K562 (cell line): Measurements from ENCODE around the gene SHC1. TPM values are rescaled to one million over a fixed set of nuclear protein-coding genes. Genes with fewer than 3 reads are reported as not detected.

Source experiments
- DDX20 ChIP-seq: fragments of 450-650 bp; IDR thresholded peaks from 2 replicates; pipeline ENCODE4 v1.6.1; 2016; ENCODE audit warnings: missing genetic modification characterization, low read depth, mild to moderate bottlenecking, missing compliant biosample characterization, moderate library complexity
- DMBX1 ChIP-seq: fragments of 250-450 bp; sonication (Bioruptor Pico); IDR thresholded peaks from 2 replicates; pipeline ENCODE4 v1.8.0; 2022; ENCODE audit warnings: inconsistent platforms, mild to moderate bottlenecking, moderate library complexity, borderline replicate concordance
- FOXA1 ChIP-seq: fragments of 450-650 bp; IDR thresholded peaks from 2 replicates; pipeline ENCODE4 v1.6.1; 2016; ENCODE audit warnings: mild to moderate bottlenecking, borderline replicate concordance
- HDAC1 ChIP-seq, 2 experiments: fragments of 450-650 bp; IDR thresholded peaks; 2 replicates each; pipeline ENCODE4 v1.6.1; 2016 to 2017; ENCODE audit warnings: inconsistent platforms in 1 of 2, mild to moderate bottlenecking in 1 of 2, moderate library complexity in 1 of 2
- MAFG ChIP-seq: fragments of 450-650 bp; conservative IDR thresholded peaks from 2 replicates; pipeline ENCODE4 v1.6.1; 2016; ENCODE audit warnings: missing genetic modification characterization, missing compliant biosample characterization
- MECOM ChIP-seq: fragments of 250-450 bp; sonication (Bioruptor Pico); IDR thresholded peaks from 2 replicates; pipeline ENCODE4 v1.8.0; 2022; ENCODE audit warnings: inconsistent platforms
- NELFE ChIP-seq: IDR thresholded peaks from 2 replicates; pipeline ENCODE4 v1.6.1; 2011; ENCODE audit warnings: mild to moderate bottlenecking; ENCODE audit not compliant: insufficient read depth, insufficient read length
- POLR2A ChIP-seq: fragments of 450-650 bp; conservative IDR thresholded peaks from 2 replicates; pipeline ENCODE4 v1.6.1; 2016
- POLR3A ChIP-seq: IDR thresholded peaks from 2 replicates; pipeline ENCODE4 v1.6.1; 2011; ENCODE audit warnings: borderline replicate concordance, mild to moderate bottlenecking, moderate library complexity; ENCODE audit not compliant: insufficient read length, insufficient read depth; ENCODE audit errors: extremely low read depth
- RAD51 ChIP-seq: fragments of 450-650 bp; IDR thresholded peaks from 2 replicates; pipeline ENCODE4 v1.7.1; 2016; ENCODE audit warnings: low read depth, mild to moderate bottlenecking, borderline replicate concordance
- SPI1 ChIP-seq: IDR thresholded peaks from 2 replicates; pipeline ENCODE4 v1.6.1; 2011; ENCODE audit warnings: low read depth, low read length, control low read depth, borderline replicate concordance
- TAF9B ChIP-seq: fragments of 450-650 bp; IDR thresholded peaks from 2 replicates; pipeline ENCODE4 v1.6.1; 2018; ENCODE audit warnings: mild to moderate bottlenecking; ENCODE audit not compliant: partially characterized antibody
- WHSC1 ChIP-seq: IDR thresholded peaks from one replicate; pipeline ENCODE4 v1.6.1; 2012; ENCODE audit warnings: low read length, control low read depth, inconsistent platforms
- ZBTB7A ChIP-seq: IDR thresholded peaks from 2 replicates; pipeline ENCODE4 v1.6.1; 2011; ENCODE audit warnings: low read depth, mild to moderate bottlenecking, low read length, moderate library complexity, borderline replicate concordance; ENCODE audit not compliant: control insufficient read depth
- ZFPM2 ChIP-seq: fragments of 250-450 bp; sonication (Bioruptor Pico); IDR thresholded peaks from 2 replicates; pipeline ENCODE4 v1.5.1; 2022; ENCODE audit warnings: mild to moderate bottlenecking
- ZNF77 ChIP-seq: fragments of 250-450 bp; sonication (Bioruptor Pico); IDR thresholded peaks from 2 replicates; pipeline ENCODE4 v1.5.0; 2020
- polyA plus RNA-seq, 8 experiments: library from polyadenylated mRNA; depleted of rRNA in 4 of 8; stranded (reverse) in 5 of 8; unstranded in 3 of 8; fragments of >200 nt; fragmentation: Nextera tagmentation in 2 of 8; fragmentation: Illumina TruSeq in 1 of 8; extraction: Ambion mirVana in 2 of 8; extraction: Trizol in 1 of 8; gene quantifications; 2 replicates each; pipeline versions ENCODE4 v1.2.1 to v1.2.3, GENCODE V29; 2011 to 2014; ENCODE audit warnings: inconsistent platforms in 1 of 8, missing spikeins in 1 of 8
- total RNA-seq, 7 experiments: library from RNA; depleted of rRNA in 6 of 7; stranded (reverse); fragments of >200 nt in 6 of 7; fragmentation: Illumina TruSeq in 2 of 7; extraction: Trizol in 2 of 7; gene quantifications; 2 replicates each; pipeline versions ENCODE4 v1.2.1 to v1.2.3, GENCODE V29; 2011 to 2021; ENCODE audit warnings: low replicate concordance in 1 of 7
- TF ChIP-seq, protein P1 (sequence below): sonication (generic); formaldehyde crosslinking; IDR thresholded peaks from 2 replicates; pipeline ENCODE4 v1.9.0; 2022; ENCODE audit warnings: mild to moderate bottlenecking, missing genetic modification reagents
- TF ChIP-seq, protein P2 (sequence below): fragments of 150-350 bp; conservative IDR thresholded peaks from 2 replicates; pipeline ENCODE4 v1.6.1; 2014; ENCODE audit warnings: low read length
- TF ChIP-seq, protein P3 (sequence below): sonication (generic); formaldehyde crosslinking; IDR thresholded peaks from 2 replicates; pipeline ENCODE4 v1.8.0; 2022; ENCODE audit warnings: missing genetic modification reagents, mild to moderate bottlenecking, borderline replicate concordance
- TF ChIP-seq, protein P4 (sequence below), 2 experiments: IDR thresholded peaks in 1 of 2; conservative IDR thresholded peaks in 1 of 2; 2 replicates each; pipeline ENCODE4 v1.6.1; 2016; ENCODE audit warnings: low read depth in 2 of 2, mild to moderate bottlenecking in 1 of 2, missing compliant biosample characterization in 1 of 2, missing genetic modification characterization in 1 of 2, moderate library complexity in 1 of 2

Gene SHC1
- total and polyA plus RNA-seq, 9 of the 15 experiments (the other 6 are each of a cell fraction or from before 2014, with no cell fraction given): 4.1 to 113 (median 51.9) TPM

DNA sequence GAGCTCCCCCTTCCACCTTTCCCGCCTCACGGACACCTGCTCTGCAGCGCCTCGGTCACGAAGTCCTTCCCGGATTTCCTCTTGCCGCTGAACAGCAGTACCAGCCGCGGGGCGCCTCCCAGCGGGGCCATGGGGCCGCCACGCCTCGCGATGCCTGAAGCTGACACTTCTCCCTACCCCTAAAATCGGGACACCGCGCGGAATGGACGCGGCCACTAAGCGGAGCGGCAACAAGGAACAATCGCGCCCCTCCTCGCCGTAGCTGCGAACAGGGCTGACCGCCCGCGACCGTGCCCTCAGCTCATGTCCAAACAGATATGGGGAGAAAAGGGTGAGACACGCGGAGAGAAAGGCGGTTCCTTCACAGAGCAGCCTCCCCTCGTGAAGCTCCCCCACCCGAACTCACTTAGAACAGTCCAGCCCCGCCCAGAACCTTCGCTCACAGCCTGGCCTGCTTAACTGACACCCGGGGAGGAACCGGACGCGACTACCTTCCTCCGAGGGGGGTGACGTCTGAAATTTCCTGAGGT, 33.9 kb downstream of the SHC1 start, which contains the start of gene PMVK (continued):
- TF ChIP-seq NELFE (no peak), POLR2A (peak; percentile 81), DMBX1 (CRISPR knock-in tag) (peak; percentile 79; the same call in 1 of the 2 replicates), ZNF77 (CRISPR knock-in tag) (no peak), POLR3A (no peak), DDX20 (tag) (no peak), ZFPM2 (CRISPR knock-in tag) (0 out of 2 replicates have a peak, but pooled peaks have one; percentile 76), WHSC1 (no peak), HDAC1 (IDR thresholded peaks at IDR 0.05) (peak in 1 of 2 experiments; percentile 94; a peak in 2 of 4 replicates), ZBTB7A (0 out of 2 replicates have a peak, but pooled peaks have one; percentile 9), MAFG (tag) (no peak), FOXA1 (no peak), RAD51 (peak; percentile 98; the same call in 1 of the 2 replicates), MECOM (CRISPR knock-in tag) (peak; percentile 38; the same call in 1 of the 2 replicates), TAF9B (no peak), SPI1 (no peak)
- TF ChIP-seq, protein P1, sequence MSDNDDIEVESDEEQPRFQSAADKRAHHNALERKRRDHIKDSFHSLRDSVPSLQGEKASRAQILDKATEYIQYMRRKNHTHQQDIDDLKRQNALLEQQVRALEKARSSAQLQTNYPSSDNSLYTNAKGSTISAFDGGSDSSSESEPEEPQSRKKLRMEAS: peak; percentile 99
- TF ChIP-seq, protein P2, sequence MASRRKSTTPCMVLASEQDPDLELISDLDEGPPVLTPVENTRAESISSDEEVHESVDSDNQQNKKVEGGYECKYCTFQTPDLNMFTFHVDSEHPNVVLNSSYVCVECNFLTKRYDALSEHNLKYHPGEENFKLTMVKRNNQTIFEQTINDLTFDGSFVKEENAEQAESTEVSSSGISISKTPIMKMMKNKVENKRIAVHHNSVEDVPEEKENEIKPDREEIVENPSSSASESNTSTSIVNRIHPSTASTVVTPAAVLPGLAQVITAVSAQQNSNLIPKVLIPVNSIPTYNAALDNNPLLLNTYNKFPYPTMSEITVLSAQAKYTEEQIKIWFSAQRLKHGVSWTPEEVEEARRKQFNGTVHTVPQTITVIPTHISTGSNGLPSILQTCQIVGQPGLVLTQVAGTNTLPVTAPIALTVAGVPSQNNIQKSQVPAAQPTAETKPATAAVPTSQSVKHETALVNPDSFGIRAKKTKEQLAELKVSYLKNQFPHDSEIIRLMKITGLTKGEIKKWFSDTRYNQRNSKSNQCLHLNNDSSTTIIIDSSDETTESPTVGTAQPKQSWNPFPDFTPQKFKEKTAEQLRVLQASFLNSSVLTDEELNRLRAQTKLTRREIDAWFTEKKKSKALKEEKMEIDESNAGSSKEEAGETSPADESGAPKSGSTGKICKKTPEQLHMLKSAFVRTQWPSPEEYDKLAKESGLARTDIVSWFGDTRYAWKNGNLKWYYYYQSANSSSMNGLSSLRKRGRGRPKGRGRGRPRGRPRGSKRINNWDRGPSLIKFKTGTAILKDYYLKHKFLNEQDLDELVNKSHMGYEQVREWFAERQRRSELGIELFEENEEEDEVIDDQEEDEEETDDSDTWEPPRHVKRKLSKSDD: peak; percentile 34; the same call in 1 of the 2 replicates
- TF ChIP-seq, protein P3, sequence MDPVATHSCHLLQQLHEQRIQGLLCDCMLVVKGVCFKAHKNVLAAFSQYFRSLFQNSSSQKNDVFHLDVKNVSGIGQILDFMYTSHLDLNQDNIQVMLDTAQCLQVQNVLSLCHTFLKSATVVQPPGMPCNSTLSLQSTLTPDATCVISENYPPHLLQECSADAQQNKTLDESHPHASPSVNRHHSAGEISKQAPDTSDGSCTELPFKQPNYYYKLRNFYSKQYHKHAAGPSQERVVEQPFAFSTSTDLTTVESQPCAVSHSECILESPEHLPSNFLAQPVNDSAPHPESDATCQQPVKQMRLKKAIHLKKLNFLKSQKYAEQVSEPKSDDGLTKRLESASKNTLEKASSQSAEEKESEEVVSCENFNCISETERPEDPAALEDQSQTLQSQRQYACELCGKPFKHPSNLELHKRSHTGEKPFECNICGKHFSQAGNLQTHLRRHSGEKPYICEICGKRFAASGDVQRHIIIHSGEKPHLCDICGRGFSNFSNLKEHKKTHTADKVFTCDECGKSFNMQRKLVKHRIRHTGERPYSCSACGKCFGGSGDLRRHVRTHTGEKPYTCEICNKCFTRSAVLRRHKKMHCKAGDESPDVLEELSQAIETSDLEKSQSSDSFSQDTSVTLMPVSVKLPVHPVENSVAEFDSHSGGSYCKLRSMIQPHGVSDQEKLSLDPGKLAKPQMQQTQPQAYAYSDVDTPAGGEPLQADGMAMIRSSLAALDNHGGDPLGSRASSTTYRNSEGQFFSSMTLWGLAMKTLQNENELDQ (CRISPR knock-in tag): peak; percentile 97; the same call in 1 of the 2 replicates
- TF ChIP-seq, protein P4, sequence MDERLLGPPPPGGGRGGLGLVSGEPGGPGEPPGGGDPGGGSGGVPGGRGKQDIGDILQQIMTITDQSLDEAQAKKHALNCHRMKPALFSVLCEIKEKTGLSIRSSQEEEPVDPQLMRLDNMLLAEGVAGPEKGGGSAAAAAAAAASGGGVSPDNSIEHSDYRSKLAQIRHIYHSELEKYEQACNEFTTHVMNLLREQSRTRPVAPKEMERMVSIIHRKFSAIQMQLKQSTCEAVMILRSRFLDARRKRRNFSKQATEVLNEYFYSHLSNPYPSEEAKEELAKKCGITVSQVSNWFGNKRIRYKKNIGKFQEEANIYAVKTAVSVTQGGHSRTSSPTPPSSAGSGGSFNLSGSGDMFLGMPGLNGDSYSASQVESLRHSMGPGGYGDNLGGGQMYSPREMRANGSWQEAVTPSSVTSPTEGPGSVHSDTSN (CRISPR knock-in tag; IDR thresholded peaks at IDR 0.05; ENCODE audit: low read depth): 0 out of 2 replicates have a peak, but pooled peaks have one; percentile 36
- TF ChIP-seq, protein P4 (tag; conservative IDR thresholded peaks at IDR 0.05; ENCODE audit: low read depth): no peak; the same call in 1 of the 2 replicates
